Hepatocyte (in vitro differentiated cells): ENCODE measurements around the gene COL6A5. TPM values are rescaled to one million over a fixed set of nuclear protein-coding genes. Genes with fewer than 3 reads are reported as not detected.

Experiments
- DNase-seq: peaks from one replicate; pipeline ENCODE4 v3.0.0-alpha.2; 2016; ENCODE audit warnings: low spot score
- H2AFZ ChIP-seq: fragments of 200-600 bp; sonication (generic); 2 replicates; pipeline ENCODE4 v1.6.0; 2016; ENCODE audit warnings: antibody characterized with exemption, mild to moderate bottlenecking
- H3K27ac ChIP-seq: fragments of 200-600 bp; sonication (generic); 2 replicates; pipeline ENCODE4 v1.5.1; 2016; ENCODE audit warnings: mild to moderate bottlenecking
- H3K27me3 ChIP-seq: fragments of 200-600 bp; sonication (generic); 2 replicates; pipeline ENCODE4 v1.6.1; 2016
- H3K36me3 ChIP-seq: fragments of 200-600 bp; sonication (generic); replicated peaks from 2 replicates; pipeline ENCODE4 v1.5.1; 2016; ENCODE audit warnings: low read depth; ENCODE audit not compliant: insufficient read depth
- H3K4me1 ChIP-seq: fragments of 200-600 bp; sonication (generic); 2 replicates; pipeline ENCODE4 v1.5.1; 2016; ENCODE audit warnings: mild to moderate bottlenecking, moderate library complexity; ENCODE audit not compliant: insufficient read depth
- H3K4me2 ChIP-seq: fragments of 200-600 bp; sonication (generic); 2 replicates; pipeline ENCODE4 v1.6.0; 2016
- H3K4me3 ChIP-seq: fragments of 200-600 bp; sonication (generic); 2 replicates; pipeline ENCODE4 v1.5.1; 2016; ENCODE audit warnings: mild to moderate bottlenecking
- H3K79me2 ChIP-seq: fragments of 200-600 bp; sonication (generic); 2 replicates; pipeline ENCODE4 v1.6.0; 2017; ENCODE audit warnings: mild to moderate bottlenecking
- H3K9me2 ChIP-seq: fragments of 200-600 bp; sonication (generic); replicated peaks from 2 replicates; pipeline ENCODE4 v1.6.0; 2017; ENCODE audit warnings: mild to moderate bottlenecking; ENCODE audit not compliant: insufficient read depth
- H3K9me3 ChIP-seq: fragments of 200-600 bp; sonication (generic); 2 replicates; pipeline ENCODE4 v1.5.1; 2016; ENCODE audit warnings: low read depth, mild to moderate bottlenecking
- H4K20me1 ChIP-seq: fragments of 200-600 bp; sonication (generic); 2 replicates; pipeline ENCODE4 v1.6.0; 2016; ENCODE audit warnings: mild to moderate bottlenecking; ENCODE audit not compliant: insufficient read depth, poor library complexity, severe bottlenecking
- CTCF ChIP-seq: fragments of 200-600 bp; sonication (generic); IDR thresholded peaks from 2 replicates; pipeline ENCODE4 v1.5.1; 2016; ENCODE audit warnings: antibody characterized with exemption, mild to moderate bottlenecking; ENCODE audit not compliant: poor library complexity
- EZH2 ChIP-seq: fragments of 200-600 bp; sonication (generic); IDR thresholded peaks from 2 replicates; pipeline ENCODE4 v1.6.1; 2016; ENCODE audit warnings: antibody characterized with exemption, mild to moderate bottlenecking, borderline replicate concordance
- EZH2phosphoT487 ChIP-seq: fragments of 200-600 bp; sonication (generic); IDR thresholded peaks from one replicate; pipeline ENCODE4 v1.6.1; 2018; ENCODE audit warnings: antibody characterized with exemption, mild to moderate bottlenecking, low read depth, moderate library complexity; ENCODE audit not compliant: unreplicated experiment, severe bottlenecking
- WGBS: methylation state at CpG from one replicate; pipeline ENCODE4 v1.1.6; 2016; ENCODE audit warnings: low lambda C conversion rate; ENCODE audit errors: missing lambda C conversion rate; 5-methylcytosine and 5-hydroxymethylcytosine counted together
- polyA plus RNA-seq: library from polyadenylated mRNA; unstranded; fragments of >200 nt; fragmentation: Nextera tagmentation; extraction: Ambion mirVana; gene quantifications from 2 replicates; pipeline ENCODE4 v1.2.1, GENCODE V29; 2016
- total RNA-seq: library from RNA; depleted of rRNA; stranded (reverse); fragments of >200 nt; gene quantifications from 2 replicates; pipeline ENCODE4 v1.2.3, GENCODE V29; 2014

COL6A5 gene
- total and polyA plus RNA-seq, 2 experiments from 2014 or later: 0.11 to 1.1 TPM

DNA sequence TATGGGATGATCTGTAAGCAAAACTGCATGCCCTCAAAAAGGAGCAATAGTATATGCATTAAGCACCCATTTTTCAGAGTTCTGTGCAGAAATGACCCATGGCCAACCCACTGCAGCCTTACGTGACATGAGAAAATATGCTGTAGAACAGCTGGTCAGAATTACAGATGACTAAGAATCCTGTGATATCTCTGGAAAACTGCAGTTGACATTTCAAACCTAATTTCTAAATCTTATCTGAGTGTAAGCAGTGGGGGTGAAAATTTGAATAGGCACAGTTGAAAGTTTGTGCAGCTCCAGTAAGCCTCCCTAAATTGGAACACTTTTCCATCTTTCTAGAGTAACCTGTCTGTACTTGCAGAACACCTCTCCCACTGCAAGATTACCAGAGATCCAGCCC lies 142.8 kb downstream of the COL6A5 start:
- H3K27me3 ChIP-seq: no peaks in the 10 kb centered on the region
- H2AFZ ChIP-seq: no peak overlapping the region
- H3K4me1 ChIP-seq: peaks cover 4% of the 10 kb centered on the region
- no peaks in the 10 kb centered on the region for H3K9me2 ChIP-seq
- no peaks in the 10 kb centered on the region for H3K9me3 ChIP-seq
- no peaks in the 10 kb centered on the region for H4K20me1 ChIP-seq
- no peak overlapping the region for H3K4me3 ChIP-seq
- no peak overlapping the region for H3K4me2 ChIP-seq
- TF ChIP-seq EZH2 (no peak), CTCF (no peak), EZH2phosphoT487 (no peak)
- no peak overlapping the region for H3K27ac ChIP-seq
- WGBS: 45% methylated on average over 1 of the region's 1 CpG
- H3K79me2 ChIP-seq: no peaks in the 10 kb centered on the region
- no peaks in the 10 kb centered on the region for H3K36me3 ChIP-seq
- DNase-seq: no peak

DNA sequence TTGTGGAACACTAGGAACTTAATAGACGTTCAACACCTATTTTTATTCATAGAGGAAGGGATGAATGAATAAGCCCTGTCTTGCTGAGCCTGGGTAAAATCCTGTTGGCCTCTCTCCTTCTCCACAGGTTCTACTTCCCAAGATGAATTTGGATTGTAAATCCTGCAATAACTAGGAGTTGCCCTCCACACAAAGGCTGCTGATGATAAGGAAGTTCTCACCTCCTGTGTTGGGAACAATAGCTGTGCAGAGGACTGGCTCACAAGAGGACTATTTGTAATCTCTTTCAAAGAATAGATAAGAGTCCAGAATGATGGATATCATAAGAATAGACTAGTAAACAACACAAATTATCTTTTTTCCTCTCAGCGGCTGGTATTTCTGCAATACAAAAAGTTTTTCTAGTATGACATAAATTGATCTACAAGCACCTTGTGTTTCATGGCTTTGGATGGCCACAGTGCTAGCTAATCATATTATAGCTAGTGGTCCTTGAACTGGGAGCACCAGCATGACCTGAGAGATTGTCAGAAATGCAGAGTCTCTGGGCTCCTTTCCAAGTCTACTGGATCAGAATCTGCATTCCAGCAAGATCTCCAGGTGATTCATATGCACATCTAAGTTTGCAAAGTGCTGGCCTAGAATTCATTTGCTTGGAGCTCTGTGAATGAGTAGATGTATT lies 143.4 kb downstream of the COL6A5 start:
- Histone ChIP-seq H3K9me3 (no peaks in the 10 kb centered on the region), H3K79me2 (no peaks in the 10 kb centered on the region), H3K27me3 (no peaks in the 10 kb centered on the region), H3K36me3 (no peaks in the 10 kb centered on the region), H4K20me1 (no peaks in the 10 kb centered on the region), H3K27ac (no peak overlapping the region), H3K4me3 (no peak overlapping the region), H3K9me2 (no peaks in the 10 kb centered on the region), H3K4me2 (no peak overlapping the region), H2AFZ (no peak overlapping the region), H3K4me1 (peaks cover 4% of the 10 kb centered on the region)
- no peak for TF ChIP-seq EZH2
- TF ChIP-seq CTCF: no peak
- no peak for TF ChIP-seq EZH2phosphoT487
- WGBS: 67% methylated on average over 2 of the region's 2 CpGs
- DNase-seq: no peak

DNA sequence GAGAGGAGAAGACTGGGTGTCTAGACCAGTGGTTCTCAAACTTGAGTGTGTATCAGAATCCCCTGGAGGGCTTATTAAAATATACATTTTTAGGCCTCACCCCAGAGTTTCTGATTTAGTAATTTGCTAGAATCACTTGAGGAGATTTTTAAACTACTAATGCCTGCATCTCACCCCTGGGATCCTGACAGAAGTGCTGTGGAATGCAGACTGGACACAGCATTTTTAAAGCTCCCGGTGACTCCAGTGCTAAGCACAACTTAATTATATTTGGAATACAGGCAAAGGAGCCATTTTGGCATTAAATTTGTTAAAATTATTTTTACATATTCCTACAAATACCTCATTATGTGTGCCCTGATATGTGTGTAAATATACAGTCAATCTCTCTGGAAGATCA lies 144.8 kb downstream of the COL6A5 start:
- no peaks in the 10 kb centered on the region for H3K9me2 ChIP-seq
- peaks cover 4% of the 10 kb centered on the region for H3K4me1 ChIP-seq
- no peaks in the 10 kb centered on the region for H3K79me2 ChIP-seq
- H3K36me3 ChIP-seq: no peaks in the 10 kb centered on the region
- H3K27ac ChIP-seq: no peak overlapping the region
- WGBS: 21% methylated on average over 1 of the region's 1 CpG
- no peak overlapping the region for H2AFZ ChIP-seq
- TF ChIP-seq CTCF (no peak), EZH2phosphoT487 (no peak), EZH2 (no peak)
- H3K27me3 ChIP-seq: no peaks in the 10 kb centered on the region
- H3K9me3 ChIP-seq: no peaks in the 10 kb centered on the region
- no peaks in the 10 kb centered on the region for H4K20me1 ChIP-seq
- no peak overlapping the region for H3K4me2 ChIP-seq
- DNase-seq: no peak
- H3K4me3 ChIP-seq: no peak overlapping the region

DNA sequence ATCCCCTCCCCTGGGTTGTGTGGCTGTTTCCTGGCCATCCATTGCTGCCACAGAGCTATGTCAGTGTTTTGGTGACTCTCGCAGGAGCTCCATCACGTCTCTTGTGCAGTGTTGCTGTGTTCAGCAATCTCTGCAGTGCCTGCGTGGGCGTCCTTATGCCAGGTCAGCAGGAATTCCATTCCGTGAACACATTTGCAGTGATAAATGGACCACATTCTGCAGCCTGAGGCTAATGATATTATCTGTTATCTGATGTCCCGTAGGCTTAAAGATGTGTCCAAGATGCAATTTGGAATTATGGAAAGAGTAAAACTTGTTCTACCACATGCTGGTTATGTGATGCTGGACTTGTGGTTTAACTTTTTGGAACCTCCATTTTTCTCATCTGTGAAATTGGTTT lies 146.0 kb downstream of the COL6A5 start:
- no peaks in the 10 kb centered on the region for H3K27me3 ChIP-seq
- DNase-seq: no peak
- TF ChIP-seq CTCF (no peak), EZH2 (no peak), EZH2phosphoT487 (no peak)

More for the DNA sequence above, 146.0 kb downstream of the COL6A5 start:
- Histone ChIP-seq H4K20me1 (no peaks in the 10 kb centered on the region), H3K9me2 (no peaks in the 10 kb centered on the region), H2AFZ (no peak overlapping the region), H3K9me3 (no peaks in the 10 kb centered on the region), H3K4me2 (no peak overlapping the region), H3K36me3 (no peaks in the 10 kb centered on the region), H3K79me2 (no peaks in the 10 kb centered on the region), H3K4me3 (no peak overlapping the region), H3K27ac (no peak overlapping the region), H3K4me1 (peaks cover 4% of the 10 kb centered on the region)
- 65% methylated on average over 6 of the region's 6 CpGs for WGBS
